HG02938 (cell line): ENCODE results near the gene GPR108.
"Not testable (repeated sequence)": the region's sequence is repeated elsewhere in the genome, so short reads cannot be mapped to it uniquely, and the experiment has no call there.

Experiments
- ATAC-seq: cut with Tn5 transposase; IDR thresholded peaks from one replicate; pipeline ENCODE4 v1.9.1; 2021; ENCODE audit warnings: mild to moderate bottlenecking, moderate library complexity; ENCODE audit not compliant: unreplicated experiment

GPR108 gene

DNA sequence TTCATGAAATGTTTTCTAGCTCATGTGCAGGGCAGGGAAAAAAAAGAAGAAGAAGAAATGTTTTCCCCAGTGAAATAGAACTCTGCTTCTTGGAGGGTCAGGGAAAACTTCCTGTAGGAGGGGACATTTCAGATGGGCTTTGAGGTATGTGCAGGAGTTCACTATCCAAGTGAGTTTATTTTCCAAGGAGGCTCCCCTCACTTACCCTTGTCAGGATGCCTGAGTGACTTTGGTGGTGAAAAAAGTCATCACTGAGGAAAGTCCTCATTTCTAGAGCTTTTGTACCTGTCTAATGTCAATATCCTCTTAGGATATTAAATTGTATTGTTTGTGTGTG lies 16.3 kb downstream of the GPR108 start:
- no peak for ATAC-seq

DNA sequence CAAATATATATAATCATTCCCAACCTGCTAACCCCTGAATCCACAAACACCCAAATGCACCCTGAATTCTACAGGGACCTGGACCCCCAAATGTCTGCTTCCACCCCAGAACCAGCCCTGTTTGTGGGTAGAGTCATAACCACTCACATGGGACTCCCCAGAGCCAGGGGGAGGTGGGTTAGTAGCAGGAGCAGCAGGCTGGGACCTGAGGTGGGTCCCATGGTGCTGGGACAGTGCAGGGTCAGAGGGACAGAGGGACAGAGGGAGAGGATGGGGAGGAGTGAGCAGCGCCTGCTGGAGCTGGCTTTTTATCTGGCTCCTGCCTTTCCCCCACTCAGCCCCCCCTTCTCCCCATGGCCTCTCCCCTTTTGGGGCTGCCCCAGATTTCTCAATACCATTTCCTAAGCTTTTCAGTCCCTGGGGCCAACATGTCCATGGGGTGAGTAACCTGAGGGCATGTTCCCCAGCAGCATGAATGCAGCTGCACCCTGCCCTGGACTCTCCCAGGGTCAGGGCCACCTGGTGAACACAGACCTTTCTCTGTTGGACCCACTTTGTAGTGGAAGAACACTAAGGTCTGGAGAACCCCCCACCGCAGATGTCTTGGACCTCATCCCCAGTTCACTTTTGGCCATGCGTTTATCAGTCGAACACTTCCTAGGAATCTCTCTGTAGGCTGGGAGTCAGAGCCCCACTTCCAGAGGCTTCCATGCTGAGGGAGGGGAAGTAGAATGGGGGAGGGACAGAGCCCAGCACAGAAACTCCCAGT lies 16.8 kb downstream of the GPR108 start, which contains the start of gene C3:
Gene C3 (minus strand): TSS at position 282 of the 769 bp plus-strand sequence. CDS start 61 bp downstream, at position 221.
- ATAC-seq = no peak

- ATAC-seq = no peak
Measured at GRCh38 chr19:6719992-6720368, 17.4 kb downstream of the GPR108 start.

- ATAC-seq = no peak
Measured at GRCh38 chr19:6719540-6719861, 17.9 kb downstream of the GPR108 start.

GRCh38 chr19:6718741-6719539 lies 18.4 kb downstream of the GPR108 start:
- ATAC-seq = no peak

GRCh38 chr19:6718111-6718740 lies 19.2 kb downstream of the GPR108 start:
- no peak for ATAC-seq

DNA sequence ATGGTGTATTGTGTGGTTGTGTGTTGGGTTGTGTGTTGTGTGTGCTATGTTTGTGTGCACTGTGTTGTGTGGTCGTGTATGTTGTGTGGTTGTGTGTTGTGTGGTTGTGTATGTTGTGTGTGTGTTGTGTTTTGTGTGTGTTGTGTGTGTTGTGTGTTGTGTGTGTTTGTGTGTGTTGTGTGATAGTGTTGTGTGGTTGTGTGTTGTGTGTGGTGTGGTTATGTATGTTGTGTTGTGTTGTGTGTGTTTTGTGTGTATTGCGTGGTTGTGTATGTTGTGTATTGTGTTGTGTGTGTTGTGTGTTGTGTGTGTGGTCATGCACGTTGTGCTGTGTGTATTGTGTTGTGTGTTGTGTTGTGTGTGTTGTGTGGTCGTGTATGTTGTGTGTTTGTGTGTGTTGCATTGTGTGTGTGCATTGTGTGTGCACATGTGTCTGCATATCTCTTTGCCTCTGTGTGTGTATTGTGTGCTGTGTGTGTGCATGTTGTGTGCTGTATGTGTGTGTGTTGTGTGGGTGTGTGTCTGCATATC lies 19.9 kb downstream of the GPR108 start:
- no peak for ATAC-seq

- ATAC-seq = no peak
Measured at GRCh38 chr19:6717036-6717435, 20.3 kb downstream of the GPR108 start.

GRCh38 chr19:6716610-6716970 lies 20.8 kb downstream of the GPR108 start:
- no peak for ATAC-seq

DNA sequence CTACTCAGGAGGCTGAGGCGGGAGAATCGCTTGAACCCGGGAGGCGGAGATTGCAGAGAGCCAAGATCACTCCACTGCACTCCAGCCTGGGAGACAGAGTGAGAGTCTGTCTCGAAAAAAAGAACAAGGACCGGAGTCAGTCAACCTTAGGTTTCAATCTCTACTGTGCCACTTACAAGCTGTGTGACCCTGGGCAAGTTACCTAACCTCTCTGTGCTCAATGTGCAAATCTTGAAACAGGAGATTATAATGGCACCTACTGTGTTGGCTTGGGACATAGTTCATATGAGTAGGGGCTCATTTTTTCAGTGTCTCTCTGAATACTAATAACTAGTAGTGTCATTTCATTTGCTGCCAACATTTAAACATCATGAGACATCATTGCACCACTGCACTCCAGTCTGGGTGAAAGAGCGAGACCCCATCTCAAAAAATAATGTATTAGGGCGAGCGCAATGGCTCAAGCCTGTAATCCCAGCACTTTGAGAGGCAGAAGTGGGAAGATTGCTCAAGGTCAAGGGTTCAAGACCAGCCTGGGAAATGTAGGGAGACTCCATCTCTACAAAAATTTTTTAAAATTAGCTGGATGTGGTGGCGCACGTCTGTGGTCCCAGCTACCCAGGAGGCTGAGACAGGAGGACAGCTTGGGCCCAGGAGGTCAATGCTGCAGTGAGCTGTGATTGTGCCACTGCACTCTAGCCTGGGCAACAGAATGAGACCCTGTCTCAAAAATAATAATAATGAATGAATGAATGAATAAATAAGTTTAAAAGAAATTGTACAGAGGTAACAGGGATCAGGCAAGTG lies 22.4 kb downstream of the GPR108 start:
- ATAC-seq = no peak

GRCh38 chr19:6713773-6714692 lies 23.3 kb downstream of the GPR108 start:
- ATAC-seq = no peak

- ATAC-seq = no peak
Measured at GRCh38 chr19:6712692-6713670, 24.4 kb downstream of the GPR108 start.

- ATAC-seq = no peak
Measured at GRCh38 chr19:6712231-6712630, 25.1 kb downstream of the GPR108 start.

GRCh38 chr19:6711605-6712004 lies 25.8 kb downstream of the GPR108 start:
- ATAC-seq = no peak

DNA sequence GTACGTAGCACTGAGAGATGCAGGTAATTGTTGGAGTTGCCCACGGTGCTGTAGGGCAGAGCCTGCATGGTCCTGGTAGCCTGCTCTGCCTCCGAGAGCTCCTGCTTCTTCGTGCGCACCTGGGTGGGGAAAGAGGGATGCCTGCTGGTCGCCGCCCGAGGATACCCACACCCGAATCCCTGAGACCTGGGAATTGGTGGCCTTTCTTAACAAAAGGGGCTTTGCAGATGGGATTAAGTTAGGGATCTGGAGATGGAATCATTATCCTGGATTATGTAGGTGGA lies 26.4 kb downstream of the GPR108 start:
- ATAC-seq = no peak

DNA sequence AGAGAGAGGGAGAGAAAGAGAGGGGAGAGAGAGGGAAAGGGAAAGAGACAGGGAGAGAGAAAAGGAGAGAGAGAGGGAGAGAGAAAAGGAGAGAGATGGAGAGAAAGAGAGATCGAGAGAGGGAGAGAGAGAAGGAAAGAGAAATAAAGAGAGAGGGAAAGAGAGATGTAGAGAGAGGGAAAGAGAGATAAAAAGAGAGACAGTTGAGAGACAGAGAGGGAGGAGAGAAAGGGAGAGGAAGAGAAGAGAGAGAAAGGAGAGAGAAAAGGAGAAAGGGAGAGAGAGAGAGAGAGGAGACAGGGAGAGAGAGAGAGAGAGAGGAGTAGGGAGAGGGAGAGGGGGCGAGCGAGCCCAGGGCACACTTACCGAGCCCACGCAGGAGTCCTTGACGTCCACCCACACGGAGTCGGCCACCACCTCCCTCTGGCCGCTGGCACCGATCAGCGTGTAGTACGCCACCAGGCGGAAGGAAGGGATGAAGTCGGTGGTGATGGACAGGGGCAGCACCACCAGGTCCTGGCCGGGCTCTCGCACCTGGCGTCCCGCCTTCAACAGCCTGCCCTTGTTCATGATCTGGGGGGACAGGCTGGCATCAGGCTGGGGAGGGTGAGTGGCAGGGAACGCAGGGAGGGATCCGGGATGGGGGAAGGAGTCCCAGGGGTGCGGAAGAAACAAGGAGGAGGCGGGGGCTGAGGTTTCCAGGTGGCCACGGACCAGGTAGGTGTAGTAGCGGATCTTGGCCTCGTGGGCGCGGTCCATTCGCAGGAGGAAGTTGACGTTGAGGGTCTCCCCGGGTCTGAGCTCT lies 26.9 kb downstream of the GPR108 start:
- no peak for ATAC-seq

DNA sequence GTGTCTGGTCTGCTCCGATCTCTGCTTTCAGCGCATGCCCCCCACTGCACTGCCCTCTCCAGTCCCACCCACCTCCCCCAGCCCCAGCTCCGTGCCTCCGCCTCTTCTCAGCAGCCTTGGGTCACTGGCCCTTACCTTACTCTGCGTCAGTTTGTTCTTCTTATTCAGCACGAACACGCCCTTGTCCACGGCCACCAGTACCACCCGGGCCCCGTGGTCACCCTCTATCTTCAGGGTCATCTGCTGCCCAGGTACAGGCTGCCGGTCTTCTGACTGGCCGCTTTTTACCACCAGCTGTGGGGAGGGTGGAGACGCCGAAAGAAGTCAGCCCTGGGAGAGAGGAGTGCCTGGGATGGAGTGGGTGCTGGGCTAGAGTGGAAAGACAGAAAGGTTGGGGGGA lies 27.8 kb downstream of the GPR108 start:
- ATAC-seq = no peak

GRCh38 chr19:6708913-6709312 lies 28.5 kb downstream of the GPR108 start:
- not testable (repeated sequence) for ATAC-seq
